HG02642 (cell line): ENCODE measurements around the gene PIEZO2.

Experiments used
- ATAC-seq: cut with Tn5 transposase; IDR thresholded peaks from one replicate; pipeline ENCODE4 v1.9.1; 2021; ENCODE audit warnings: mild to moderate bottlenecking; ENCODE audit not compliant: unreplicated experiment, poor library complexity

PIEZO2 gene

DNA sequence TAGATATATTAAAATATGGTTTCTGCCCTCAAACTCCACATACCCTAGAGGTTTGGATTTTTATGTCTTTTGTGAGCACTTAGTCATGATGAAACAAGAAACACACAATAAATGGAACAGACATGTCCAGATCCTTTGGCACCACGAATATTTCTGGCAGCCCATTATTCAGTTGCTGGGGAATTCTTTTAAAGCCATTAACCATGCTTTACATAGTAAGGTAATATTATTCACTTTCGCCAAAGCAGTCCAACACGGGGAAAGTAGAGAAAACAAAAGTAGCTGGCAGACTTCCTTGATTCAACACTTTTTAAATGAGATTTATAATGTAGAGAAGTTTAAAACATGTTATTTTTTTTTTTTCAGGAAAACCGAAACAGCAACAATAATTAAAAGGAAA is 235.4 kb downstream of the PIEZO2 start:
- no peak for ATAC-seq

DNA sequence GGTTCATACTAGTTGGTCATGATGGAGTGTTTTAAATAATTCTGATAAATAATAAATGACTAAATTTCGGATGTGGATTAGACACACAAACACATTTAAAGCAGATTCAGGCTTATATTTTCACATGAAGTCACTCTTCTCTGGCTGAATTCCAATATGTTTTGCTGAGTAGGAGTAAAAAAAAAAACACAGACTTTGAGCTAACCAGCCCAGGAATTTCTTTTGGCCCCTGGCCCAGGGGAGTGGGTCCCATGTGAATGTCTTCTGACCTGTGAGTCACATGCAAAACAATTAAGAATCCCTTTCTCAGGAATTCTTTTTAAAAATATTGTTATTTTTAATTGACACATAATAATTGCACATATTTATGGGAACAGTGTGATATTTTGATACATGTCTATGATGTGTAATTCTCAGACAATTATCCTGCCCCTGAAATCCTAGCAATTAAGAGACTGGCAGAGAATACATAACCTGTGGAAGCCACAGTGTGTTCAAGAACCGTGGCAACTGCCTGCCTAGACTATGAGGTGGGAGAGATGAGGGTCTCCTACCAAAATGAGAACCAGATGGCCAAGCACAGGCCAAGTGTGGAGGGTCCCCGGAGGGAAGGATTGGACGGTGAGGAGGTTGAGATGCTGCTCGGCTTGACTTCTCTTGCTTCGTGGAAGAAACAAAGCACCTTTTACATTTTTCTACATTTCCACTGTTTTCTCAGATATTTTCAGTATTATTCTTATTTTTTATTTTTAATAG is 236.4 kb downstream of the PIEZO2 start:
- ATAC-seq, result no peak

DNA sequence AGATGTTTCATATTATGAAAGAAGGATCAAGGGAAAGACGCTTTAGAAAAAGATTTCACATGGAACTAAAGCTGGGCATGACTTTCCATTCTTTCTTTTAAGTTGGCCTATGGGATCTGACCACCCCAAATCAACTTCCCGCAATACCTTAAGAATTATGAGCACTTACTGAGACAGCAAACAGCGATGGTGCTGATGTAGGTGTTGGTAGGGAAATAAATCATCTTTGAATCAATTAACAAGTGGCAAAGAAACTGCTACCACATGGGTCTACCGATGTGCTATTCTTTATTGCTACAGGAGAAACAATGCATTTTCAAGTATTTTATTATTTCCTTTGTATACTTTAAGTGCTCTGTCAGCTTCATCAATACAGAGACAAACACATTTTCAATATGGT is 239.6 kb downstream of the PIEZO2 start:
- no peak for ATAC-seq

GRCh38 chr18:10908760-10909159 is 240.6 kb downstream of the PIEZO2 start:
- ATAC-seq, result no peak

- ATAC-seq, result no peak
Observed at GRCh38 chr18:10907749-10908148, 241.6 kb downstream of the PIEZO2 start.

DNA sequence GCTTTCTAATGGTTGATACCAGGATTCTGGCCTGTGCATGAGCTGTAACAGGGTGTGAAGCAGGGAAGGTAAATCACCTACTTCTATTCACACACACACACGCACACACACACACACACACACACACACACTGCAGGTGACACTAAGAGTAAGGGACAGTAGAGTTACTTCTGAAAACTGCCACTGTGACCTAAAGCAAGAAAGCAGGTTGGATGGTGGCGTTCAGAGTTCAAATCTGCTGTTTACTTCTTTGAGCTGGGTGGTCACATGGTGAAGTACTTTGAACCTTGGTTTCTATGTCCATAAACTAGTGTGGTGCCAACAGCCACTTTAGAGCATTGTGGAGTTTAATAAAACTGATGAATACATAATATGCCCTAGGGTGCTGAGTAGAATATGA is 248.0 kb downstream of the PIEZO2 start:
- ATAC-seq, result no peak

- no peak for ATAC-seq
Observed at GRCh38 chr18:10900435-10900834, 248.9 kb downstream of the PIEZO2 start.

GRCh38 chr18:10899481-10899880 is 249.9 kb downstream of the PIEZO2 start:
- no peak for ATAC-seq

DNA sequence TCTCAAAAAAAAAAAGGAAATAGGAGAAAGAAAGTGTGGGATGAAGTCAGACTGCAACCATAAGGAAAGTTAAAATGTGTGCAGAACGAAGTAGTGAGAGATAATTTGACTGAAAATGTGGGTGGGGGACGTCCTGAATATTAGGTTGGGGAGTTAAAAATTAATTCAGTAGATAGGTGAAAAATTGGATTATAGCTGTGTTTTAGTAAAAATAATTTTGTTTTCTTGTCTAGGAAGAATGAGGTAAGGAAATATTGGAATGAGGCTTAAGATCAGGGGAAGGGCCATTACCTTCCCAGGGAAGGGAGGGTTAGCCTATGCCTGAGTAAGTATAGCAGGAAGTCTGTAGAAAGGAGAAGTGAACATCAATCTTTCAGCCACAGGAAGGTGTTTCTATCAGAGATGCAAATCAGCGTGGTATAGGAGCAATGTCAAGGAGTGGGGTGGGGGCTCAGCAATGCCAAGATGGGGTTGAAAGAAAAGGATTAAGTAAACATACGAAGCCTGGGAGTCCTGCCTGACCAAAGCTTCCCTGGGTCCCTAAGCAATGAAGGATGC is 250.9 kb downstream of the PIEZO2 start:
- ATAC-seq, result no peak

DNA sequence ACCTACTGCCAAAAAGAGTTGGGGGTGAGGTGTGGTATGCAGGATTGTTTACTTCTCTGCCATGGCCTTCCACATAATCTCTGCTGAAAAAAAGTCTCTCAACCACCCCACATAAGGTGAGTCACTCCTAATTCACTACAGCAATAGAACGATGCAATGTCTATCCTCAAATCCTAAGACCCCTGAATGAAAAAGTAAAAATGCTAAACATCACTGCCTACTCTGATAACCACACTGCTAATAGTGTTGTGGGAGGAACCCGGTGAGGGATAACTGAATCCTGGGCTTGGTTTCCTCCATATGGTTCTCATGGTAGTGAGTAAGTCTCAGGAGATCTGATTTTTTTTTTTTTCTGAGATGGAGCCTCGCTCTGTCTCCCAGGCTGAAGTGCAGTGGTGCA is 252.5 kb downstream of the PIEZO2 start:
- no peak for ATAC-seq

GRCh38 chr18:10895976-10896375 is 253.4 kb downstream of the PIEZO2 start:
- ATAC-seq, result no peak

GRCh38 chr18:10894501-10894900 is 254.9 kb downstream of the PIEZO2 start:
- ATAC-seq, result no peak

- no peak for ATAC-seq
Observed at GRCh38 chr18:10893761-10894160, 255.6 kb downstream of the PIEZO2 start.

DNA sequence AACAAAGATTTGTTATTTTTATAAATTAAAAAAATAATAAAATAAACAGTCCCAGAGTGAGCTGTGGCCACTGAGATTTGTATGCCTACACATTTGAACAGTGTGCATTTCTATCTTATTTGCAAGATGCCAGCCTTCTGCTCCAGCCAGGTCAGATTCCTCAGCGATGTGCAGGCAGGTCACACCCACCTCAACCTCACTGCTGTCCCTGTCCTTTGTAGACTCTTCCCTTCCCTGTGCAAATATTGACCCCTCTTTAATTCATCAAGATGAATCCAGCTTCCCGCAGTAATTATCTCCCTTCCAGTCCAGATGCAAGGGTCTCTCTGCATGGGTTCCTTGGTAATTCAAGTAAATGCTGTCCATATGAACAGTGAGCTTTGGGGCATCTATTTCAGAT is 256.2 kb downstream of the PIEZO2 start:
- ATAC-seq, result no peak

GRCh38 chr18:10892786-10893185 is 256.6 kb downstream of the PIEZO2 start:
- no peak for ATAC-seq

- ATAC-seq, result no peak
Observed at GRCh38 chr18:10890022-10890421, 259.3 kb downstream of the PIEZO2 start.

DNA sequence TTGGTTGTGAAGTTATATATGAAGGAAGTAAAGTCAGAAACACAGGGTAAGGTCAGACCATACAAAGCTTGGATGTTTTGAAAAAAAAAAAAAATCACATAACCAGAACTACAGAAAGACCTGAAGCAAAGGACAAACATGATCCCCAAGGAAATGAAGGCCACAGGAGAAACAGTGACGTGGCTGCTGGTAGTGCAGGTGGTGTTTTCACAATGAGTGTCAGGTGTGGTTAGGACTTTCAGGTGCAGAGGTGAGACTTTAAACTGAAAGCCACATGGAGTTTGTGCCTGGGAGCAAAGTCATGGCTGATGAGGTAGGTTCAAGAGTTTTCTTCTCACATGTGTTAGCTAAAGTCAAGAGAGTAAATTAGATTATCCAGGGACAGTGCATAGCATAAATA is 270.7 kb downstream of the PIEZO2 start:
- ATAC-seq, result peak; percentile 95

DNA sequence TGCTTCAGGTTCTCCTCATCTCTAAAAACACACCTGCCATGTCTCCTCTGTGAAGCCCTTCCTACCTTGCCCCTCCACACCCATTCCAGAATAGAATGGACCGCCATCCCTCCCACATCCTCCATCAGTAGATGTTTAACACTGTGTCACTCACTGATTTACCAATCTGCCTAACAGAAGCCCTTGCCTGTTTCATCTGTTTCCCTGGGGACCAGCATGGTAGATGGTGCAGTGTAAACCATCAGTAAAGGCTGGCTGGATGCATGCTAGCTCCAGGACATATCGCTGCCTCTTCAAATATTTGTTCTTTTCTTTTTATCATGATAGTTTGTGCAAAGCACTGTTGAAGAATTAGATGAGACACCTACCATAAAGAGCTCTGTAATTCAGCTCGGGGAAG is 271.4 kb downstream of the PIEZO2 start:
- peak; percentile 36 for ATAC-seq

GRCh38 chr18:10875811-10876210 is 273.6 kb downstream of the PIEZO2 start:
- ATAC-seq, result no peak

DNA sequence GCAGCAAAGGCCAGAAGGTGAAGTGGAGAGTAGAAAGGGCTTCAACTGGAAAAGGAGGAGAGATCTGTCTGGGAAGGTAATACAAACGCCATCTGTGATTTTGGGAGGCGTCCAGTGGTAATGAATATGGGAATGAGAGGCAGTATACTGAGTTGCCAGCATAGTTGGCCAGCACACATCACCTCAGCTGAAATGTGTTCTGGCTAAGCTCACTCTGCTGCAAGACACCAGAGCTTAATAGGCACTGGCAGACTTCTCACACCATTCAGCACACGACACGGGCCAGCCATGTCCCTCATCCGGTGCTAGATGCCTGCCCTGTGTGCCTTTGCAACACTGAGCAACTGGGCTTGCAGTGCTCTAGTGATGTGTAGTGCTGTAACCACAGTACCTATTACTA is 277.1 kb downstream of the PIEZO2 start:
- no peak for ATAC-seq

GRCh38 chr18:10864722-10865121 is 284.6 kb downstream of the PIEZO2 start:
- ATAC-seq, result no peak

DNA sequence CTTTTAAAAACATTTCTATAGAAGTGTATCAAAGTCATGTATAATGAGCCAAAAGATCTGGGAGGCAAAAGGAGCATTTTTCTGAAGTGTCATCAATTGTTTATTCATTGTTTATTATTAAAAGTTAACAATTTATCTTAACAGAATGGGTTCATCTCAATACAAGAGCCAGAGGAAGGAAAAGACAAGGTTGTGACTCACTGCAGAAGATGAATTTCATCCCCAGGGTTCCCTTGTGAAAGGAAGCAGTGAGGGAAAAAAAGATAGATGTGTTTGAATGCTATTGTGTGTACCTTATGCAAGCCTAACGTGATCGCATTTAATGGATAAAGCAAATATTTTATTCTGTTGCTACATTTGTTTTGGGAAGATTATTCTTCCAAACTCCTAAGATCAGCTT is 286.3 kb downstream of the PIEZO2 start:
- no peak for ATAC-seq
